DND-41 (cell line): Measurements from ENCODE around the gene COL4A2.

Experiments
- ATAC-seq: fragments of 200-7000 bp; cut with Tn5 transposase; 3 replicates; pipeline ENCODE4 v1.9.1; 2021; ENCODE audit warnings: low read depth; ENCODE audit not compliant: insufficient read depth
- DNase-seq: peaks from one replicate; pipeline ENCODE4 v3.0.0-alpha.2; 2020
- H2AFZ ChIP-seq: 2 replicates; pipeline ENCODE4 v1.6.0; 2012; ENCODE audit warnings: low read depth, low read length
- H3K27ac ChIP-seq: 2 replicates; pipeline ENCODE4 v1.5.1; 2012; ENCODE audit warnings: low read length, inconsistent platforms
- H3K27me3 ChIP-seq: fragments of 200-600 bp; sonication (generic); 2 replicates; pipeline ENCODE4 v1.6.0; 2012; ENCODE audit warnings: low read length, mild to moderate bottlenecking, inconsistent platforms; ENCODE audit not compliant: insufficient read depth, poor library complexity
- H3K36me3 ChIP-seq: 2 replicates; pipeline ENCODE4 v1.5.1; 2012; ENCODE audit warnings: low read length, inconsistent platforms; ENCODE audit not compliant: insufficient read depth
- H3K4me1 ChIP-seq: 2 replicates; pipeline ENCODE4 v1.5.1; 2012; ENCODE audit warnings: mild to moderate bottlenecking, low read length; ENCODE audit not compliant: insufficient read depth
- H3K4me2 ChIP-seq: 2 replicates; pipeline ENCODE4 v1.6.0; 2012; ENCODE audit warnings: mild to moderate bottlenecking, moderate library complexity, low read length, inconsistent platforms; ENCODE audit not compliant: insufficient read depth
- H3K4me3 ChIP-seq, 2 experiments: fragments of 200-600 bp in 1 of 2; shearing (Covaris generic) in 1 of 2; 2 replicates each; pipeline ENCODE4 v1.5.1; 2012 to 2016; ENCODE audit warnings: inconsistent platforms in 2 of 2, low read length in 2 of 2, mild to moderate bottlenecking in 2 of 2, low read depth in 1 of 2, moderate library complexity in 1 of 2
- H3K79me2 ChIP-seq: 2 replicates; pipeline ENCODE4 v1.6.0; 2012; ENCODE audit warnings: low read length, inconsistent platforms; ENCODE audit not compliant: insufficient read depth
- H3K9ac ChIP-seq: 2 replicates; pipeline ENCODE4 v1.6.0; 2012; ENCODE audit warnings: low read depth, mild to moderate bottlenecking, inconsistent platforms, low read length, moderate library complexity
- H3K9me3 ChIP-seq: 2 replicates; pipeline ENCODE4 v1.5.1; 2012; ENCODE audit warnings: low read length, moderate library complexity, mild to moderate bottlenecking, inconsistent platforms; ENCODE audit not compliant: insufficient read depth, severe bottlenecking
- H4K20me1 ChIP-seq: 2 replicates; pipeline ENCODE4 v1.6.0; 2012; ENCODE audit warnings: low read length; ENCODE audit not compliant: insufficient read depth
- EZH2 ChIP-seq: IDR thresholded peaks from 3 replicates; pipeline ENCODE4 v1.6.1; 2012; ENCODE audit warnings: borderline replicate concordance, low read depth, mild to moderate bottlenecking, moderate library complexity, low read length, inconsistent platforms; ENCODE audit not compliant: severe bottlenecking
- TF ChIP-seq, protein P1 (sequence below): IDR thresholded peaks from 2 replicates; pipeline ENCODE4 v1.5.1; 2012; ENCODE audit warnings: borderline replicate concordance, low read length, moderate library complexity, mild to moderate bottlenecking; ENCODE audit not compliant: poor library complexity, severe bottlenecking; ENCODE audit errors: extremely low read depth

COL4A2 gene

DNA sequence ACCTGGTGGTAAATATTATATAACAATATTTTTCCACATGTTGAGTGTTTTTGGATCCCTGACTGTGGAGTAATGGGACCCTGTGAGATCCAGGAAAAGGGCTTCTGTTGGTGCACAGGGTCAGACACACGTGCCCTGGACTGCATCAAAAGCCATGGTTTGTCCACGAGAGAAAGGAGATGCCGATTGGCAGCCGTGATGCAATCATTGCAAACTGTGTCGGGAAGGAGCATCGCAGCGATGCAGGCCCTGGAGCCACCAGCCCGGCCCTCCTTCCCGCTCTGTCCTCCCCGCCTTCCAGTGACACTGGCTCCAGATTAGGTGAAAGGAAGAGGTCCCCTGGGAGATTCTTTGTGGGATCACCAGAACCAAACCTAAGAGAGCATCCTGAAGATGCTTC lies 9.1 kb downstream of the COL4A2 start:
- Histone ChIP-seq H3K4me2 (no peak overlapping the region), H3K4me3 (no peak overlapping the region), H4K20me1 (peaks cover 8% of the 10 kb centered on the region; the same call in 1 of the 2 replicates), H3K79me2 (no peaks in the 10 kb centered on the region), H3K4me1 (no peaks in the 10 kb centered on the region; the same call in 1 of the 2 replicates), H3K27me3 (peaks cover 40% of the 10 kb centered on the region), H2AFZ (no peak overlapping the region), H3K9me3 (no peaks in the 10 kb centered on the region), H3K36me3 (no peaks in the 10 kb centered on the region), H3K27ac (no peak overlapping the region), H3K9ac (no peak overlapping the region)
- ATAC-seq = no peak
- TF ChIP-seq, protein P1, sequence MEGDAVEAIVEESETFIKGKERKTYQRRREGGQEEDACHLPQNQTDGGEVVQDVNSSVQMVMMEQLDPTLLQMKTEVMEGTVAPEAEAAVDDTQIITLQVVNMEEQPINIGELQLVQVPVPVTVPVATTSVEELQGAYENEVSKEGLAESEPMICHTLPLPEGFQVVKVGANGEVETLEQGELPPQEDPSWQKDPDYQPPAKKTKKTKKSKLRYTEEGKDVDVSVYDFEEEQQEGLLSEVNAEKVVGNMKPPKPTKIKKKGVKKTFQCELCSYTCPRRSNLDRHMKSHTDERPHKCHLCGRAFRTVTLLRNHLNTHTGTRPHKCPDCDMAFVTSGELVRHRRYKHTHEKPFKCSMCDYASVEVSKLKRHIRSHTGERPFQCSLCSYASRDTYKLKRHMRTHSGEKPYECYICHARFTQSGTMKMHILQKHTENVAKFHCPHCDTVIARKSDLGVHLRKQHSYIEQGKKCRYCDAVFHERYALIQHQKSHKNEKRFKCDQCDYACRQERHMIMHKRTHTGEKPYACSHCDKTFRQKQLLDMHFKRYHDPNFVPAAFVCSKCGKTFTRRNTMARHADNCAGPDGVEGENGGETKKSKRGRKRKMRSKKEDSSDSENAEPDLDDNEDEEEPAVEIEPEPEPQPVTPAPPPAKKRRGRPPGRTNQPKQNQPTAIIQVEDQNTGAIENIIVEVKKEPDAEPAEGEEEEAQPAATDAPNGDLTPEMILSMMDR = no peak
- no peak for TF ChIP-seq EZH2
- DNase-seq = no peak

DNA sequence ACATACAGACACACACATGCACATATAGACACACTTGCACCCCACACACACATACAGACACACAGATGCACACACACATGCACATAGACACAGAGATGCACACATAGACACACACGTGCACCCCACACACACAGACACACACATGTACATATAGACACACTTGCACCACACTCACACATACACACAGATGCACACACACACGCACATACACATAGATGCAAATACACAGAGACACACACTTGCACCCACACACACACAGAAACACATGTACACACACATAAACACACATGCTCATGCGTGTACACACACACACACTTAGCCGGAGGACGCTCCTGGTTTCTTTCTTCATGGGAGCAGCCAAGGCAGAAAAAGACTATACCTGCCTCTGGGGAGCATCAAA lies 10.0 kb downstream of the COL4A2 start:
- no peak overlapping the region for H3K4me3 ChIP-seq
- no peak overlapping the region for H2AFZ ChIP-seq
- peaks cover 38% of the 10 kb centered on the region for H3K27me3 ChIP-seq
- H3K27ac ChIP-seq = no peak overlapping the region
- no peak overlapping the region for H3K9ac ChIP-seq
- peaks cover 6% of the 10 kb centered on the region; the same call in 1 of the 2 replicates for H4K20me1 ChIP-seq
- no peak overlapping the region for H3K4me2 ChIP-seq
- no peak for DNase-seq
- no peak for ATAC-seq
- H3K4me1 ChIP-seq = no peaks in the 10 kb centered on the region; the same call in 1 of the 2 replicates
- H3K9me3 ChIP-seq = no peaks in the 10 kb centered on the region
- TF ChIP-seq, protein P1 = no peak
- no peak for TF ChIP-seq EZH2
- H3K79me2 ChIP-seq = no peaks in the 10 kb centered on the region
- no peaks in the 10 kb centered on the region for H3K36me3 ChIP-seq

DNA sequence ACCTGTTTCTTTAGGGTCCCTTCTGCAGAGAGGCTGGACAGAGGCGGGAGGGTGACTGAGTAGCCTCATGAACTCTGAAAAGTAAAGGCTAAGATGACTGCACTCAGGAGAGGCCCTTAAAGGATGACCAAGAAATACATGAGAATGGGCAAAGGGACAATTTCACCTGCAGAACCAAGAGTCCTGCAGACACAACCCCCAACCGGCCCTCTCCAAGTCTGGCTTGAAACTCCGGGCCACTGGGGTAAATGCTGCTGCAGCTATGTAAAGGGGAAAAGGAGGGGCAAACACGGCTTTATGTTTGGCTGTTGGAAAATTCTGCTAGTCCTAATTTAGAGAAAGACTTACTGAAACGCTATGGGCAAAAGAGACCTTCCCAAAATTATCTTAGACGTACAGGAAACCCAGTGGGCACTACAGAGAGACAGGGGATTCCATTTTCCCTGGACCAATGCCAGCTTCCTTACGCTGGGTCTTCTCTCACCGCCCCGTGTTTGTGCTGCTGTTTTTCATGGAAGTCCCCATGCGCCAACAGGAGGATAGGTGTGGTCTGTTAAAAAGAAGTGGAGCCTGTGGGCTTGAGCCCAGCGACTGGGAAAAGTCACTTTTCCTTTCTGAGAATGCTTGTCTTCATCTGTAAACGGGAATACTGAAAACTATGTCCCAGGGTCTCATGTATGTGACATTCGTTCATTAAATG lies 10.6 kb downstream of the COL4A2 start:
- H3K27me3 ChIP-seq = peaks cover 37% of the 10 kb centered on the region
- no peak for ATAC-seq
- no peaks in the 10 kb centered on the region; the same call in 1 of the 2 replicates for H3K4me1 ChIP-seq
- peaks cover 6% of the 10 kb centered on the region; the same call in 1 of the 2 replicates for H4K20me1 ChIP-seq
- H2AFZ ChIP-seq = no peak overlapping the region
- H3K4me2 ChIP-seq = no peak overlapping the region
- H3K9me3 ChIP-seq = no peaks in the 10 kb centered on the region
- no peak overlapping the region for H3K9ac ChIP-seq
- no peak for DNase-seq
- no peaks in the 10 kb centered on the region for H3K79me2 ChIP-seq
- no peaks in the 10 kb centered on the region for H3K36me3 ChIP-seq
- H3K4me3 ChIP-seq = no peak overlapping the region
- TF ChIP-seq EZH2 = no peak
- TF ChIP-seq, protein P1 = no peak
- H3K27ac ChIP-seq = no peak overlapping the region
